Fibroblast of the aortic adventitia (primary cell): Measurements from ENCODE around the gene DOCK10. TPM values are rescaled to one million over a fixed set of nuclear protein-coding genes. Genes with fewer than 3 reads are reported as not detected.

Experiments
- DNase-seq: peaks from one replicate; pipeline ENCODE4 v3.0.0-alpha.2; 2010; ENCODE audit warnings: low read depth
- H3K4me3 ChIP-seq: 2 replicates; pipeline ENCODE4 v1.5.1; 2011; ENCODE audit warnings: low read depth, mild to moderate bottlenecking, control low read depth, low read length, moderate library complexity
- CTCF ChIP-seq: IDR thresholded peaks from 2 replicates; pipeline ENCODE4 v1.5.1; 2011; ENCODE audit warnings: mild to moderate bottlenecking, low read length, control low read depth, inconsistent platforms; ENCODE audit not compliant: insufficient read depth
- total RNA-seq: library from RNA; depleted of rRNA; stranded (reverse); fragments of >200 nt; gene quantifications from 2 replicates; pipeline ENCODE4 v1.2.3, GENCODE V29; 2012; ENCODE audit warnings: low replicate concordance

The DOCK10 gene
- total RNA-seq, 1 donor: 66.2 TPM

- no peak for DNase-seq
- no peak overlapping the region for H3K4me3 ChIP-seq
- TF ChIP-seq CTCF: no peak
These were observed 57.6 kb downstream of the DOCK10 start for GRCh38 chr2:224984637-224985036.

DNA sequence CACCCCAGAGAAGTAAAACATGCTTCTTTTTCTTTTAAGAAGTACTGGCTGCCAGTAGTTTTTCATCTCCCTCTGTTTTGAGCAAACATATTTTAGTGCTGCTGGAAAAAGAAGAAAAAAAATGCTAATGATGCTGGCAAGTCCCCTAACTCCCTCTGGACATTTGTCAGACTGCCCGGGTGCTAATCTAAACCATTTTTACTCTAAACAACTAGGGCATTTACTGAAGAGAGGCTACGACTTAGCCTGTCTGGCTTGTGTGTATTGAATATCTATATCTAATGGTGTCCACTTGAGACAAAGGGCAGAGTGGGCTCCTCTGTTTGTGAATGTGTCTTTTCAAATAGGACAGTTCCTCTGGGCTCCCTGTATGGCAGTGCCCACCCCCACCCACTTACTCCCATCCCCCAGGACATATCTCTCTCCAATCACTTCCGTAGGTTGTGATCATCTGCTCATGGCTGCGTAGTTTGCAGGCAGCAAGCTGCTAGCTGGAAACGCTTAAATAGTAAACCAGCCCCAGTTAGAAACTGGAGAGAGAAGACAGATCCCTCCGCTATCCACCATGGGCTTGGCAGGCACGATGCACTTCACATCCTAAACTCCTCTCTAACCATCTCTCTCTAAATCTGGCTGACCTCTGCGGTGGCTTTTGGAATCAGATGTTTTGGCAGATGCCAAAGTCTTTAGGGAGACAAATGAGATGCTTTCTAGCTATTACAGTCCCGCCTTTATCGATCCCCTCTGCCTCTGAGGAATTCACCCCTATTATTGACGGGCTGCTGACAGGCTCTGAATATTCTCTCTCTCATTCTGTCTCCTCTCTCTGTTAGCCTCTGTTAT, 58.3 kb downstream of the DOCK10 start:
- H3K4me3 ChIP-seq: peak overlapping the region; percentile 54
- no peak for TF ChIP-seq CTCF
- DNase-seq: peak; percentile 76

GRCh38 chr2:224982910-224983711, 59.2 kb downstream of the DOCK10 start:
- no peak for TF ChIP-seq CTCF
- H3K4me3 ChIP-seq: peak overlapping the region; percentile 54
- DNase-seq: peak; percentile 95

- peak overlapping the region; percentile 54 for H3K4me3 ChIP-seq
- peak; percentile 58 for DNase-seq
- TF ChIP-seq CTCF: no peak
These were observed 60.0 kb downstream of the DOCK10 start for GRCh38 chr2:224982226-224982625.

GRCh38 chr2:224976629-224977525, 65.4 kb downstream of the DOCK10 start:
- TF ChIP-seq CTCF: no peak
- H3K4me3 ChIP-seq: no peak overlapping the region
- DNase-seq: no peak

DNA sequence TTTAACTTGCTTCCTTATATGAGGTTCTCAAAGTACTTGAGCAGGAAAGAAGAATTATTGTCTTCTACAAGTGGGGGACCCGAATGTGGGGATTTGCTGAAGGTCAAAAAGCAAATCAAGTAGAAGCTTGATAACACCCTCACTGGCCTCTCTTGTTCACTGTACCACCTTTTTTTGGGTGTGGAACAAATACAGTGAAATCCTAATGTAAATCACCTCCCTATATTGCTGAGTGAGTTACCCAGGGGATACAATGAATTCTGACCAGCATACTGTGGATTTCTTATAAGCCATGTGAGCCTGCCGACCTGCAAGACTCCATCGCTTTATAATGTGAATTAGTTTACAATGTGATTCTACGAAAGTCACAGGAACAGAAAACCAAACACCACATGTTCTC, 66.5 kb downstream of the DOCK10 start:
- TF ChIP-seq CTCF: no peak
- DNase-seq: no peak
- no peak overlapping the region for H3K4me3 ChIP-seq
